SKM-1 treated with dmso at 0.1 percent for 144 hours (cell line): ENCODE data around the gene CD52.

Experiments used
- DNase-seq: peaks from one replicate; lab custom pipeline; 2025; ENCODE audit not compliant: unreplicated experiment; lab: John Stamatoyannopoulos, UW

CD52 gene

GRCh38 chr1:26352338-26352679, 34.6 kb downstream of the CD52 start:
- no peak for DNase-seq

- no peak for DNase-seq
Measured at GRCh38 chr1:26353210-26353859, 35.6 kb downstream of the CD52 start.

- no peak for DNase-seq
Measured at GRCh38 chr1:26353976-26354820, 36.4 kb downstream of the CD52 start, which contains the start of gene CRYBG2. CRYBG2 (minus strand) TSS chr1:26354130; CDS start chr1:26346657, 7,473 bp downstream.

DNA sequence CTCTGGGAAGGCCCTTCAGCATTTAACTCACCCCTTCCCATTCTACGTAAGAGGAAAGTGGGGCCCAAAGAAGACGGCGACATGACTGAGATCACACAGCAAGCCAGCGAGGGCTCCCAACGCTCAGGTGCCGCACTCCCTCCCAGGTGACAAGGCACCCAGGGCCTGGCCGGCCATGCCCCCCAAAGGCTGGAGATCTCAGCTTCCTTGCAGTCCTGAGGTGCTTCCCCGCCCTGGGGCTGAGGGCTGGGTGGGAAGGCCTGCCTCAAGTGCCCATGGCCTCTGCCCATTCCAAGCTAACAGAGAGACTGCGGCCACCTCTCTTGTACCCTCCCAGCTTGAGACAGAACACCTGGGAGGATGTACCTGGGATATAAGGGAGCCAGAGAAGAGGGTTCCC, 37.2 kb downstream of the CD52 start:
- no peak for DNase-seq

DNA sequence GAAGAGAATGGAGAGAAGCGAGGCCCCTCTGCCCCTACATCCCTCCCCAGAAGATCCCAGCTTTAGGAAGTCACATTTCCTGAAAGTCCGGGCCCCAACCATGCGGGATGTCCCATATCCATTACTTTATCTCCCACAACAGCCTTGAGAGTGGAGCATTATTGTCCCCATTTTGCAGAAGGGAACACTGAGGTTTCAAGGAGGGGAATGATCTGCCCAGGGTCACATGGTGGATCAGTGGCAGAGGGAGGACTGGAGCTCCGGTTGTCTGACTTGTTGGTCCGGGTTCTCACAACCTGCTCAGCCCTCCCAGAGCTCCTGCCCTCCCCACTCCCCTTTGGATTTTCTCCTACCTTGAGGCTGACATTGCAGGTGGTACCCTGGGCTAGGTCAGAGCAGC, 38.3 kb downstream of the CD52 start:
- no peak for DNase-seq

DNA sequence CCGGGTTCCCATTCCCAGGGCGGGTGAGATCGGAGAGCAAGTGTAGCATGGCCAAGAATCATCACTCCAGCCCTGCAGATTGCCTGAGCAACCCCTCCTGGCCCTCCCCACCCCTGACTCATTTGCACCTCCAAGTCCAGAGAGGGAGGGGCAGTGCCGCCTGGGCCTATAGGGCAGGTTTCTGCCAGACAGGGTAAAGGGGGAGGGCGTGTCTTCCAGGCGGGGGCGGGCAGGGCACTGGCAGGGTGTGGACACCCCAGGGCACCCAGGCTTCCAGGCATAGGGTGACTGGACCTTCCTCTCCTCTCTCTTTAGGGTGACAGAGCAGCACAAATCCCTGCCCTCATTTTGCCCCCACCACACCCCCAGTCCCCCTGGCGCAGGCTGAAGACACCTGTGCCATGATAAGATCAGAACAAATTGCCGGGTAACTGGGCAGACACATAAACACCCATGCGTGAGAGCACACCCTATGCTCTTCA, 39.4 kb downstream of the CD52 start:
- DNase-seq: no peak

- DNase-seq: no peak
Measured at GRCh38 chr1:26358411-26359384, 40.9 kb downstream of the CD52 start.

GRCh38 chr1:26359981-26360806, 42.4 kb downstream of the CD52 start:
- DNase-seq: no peak

GRCh38 chr1:26360807-26361604, 43.2 kb downstream of the CD52 start:
- DNase-seq: no peak

GRCh38 chr1:26361605-26362122, 43.9 kb downstream of the CD52 start:
- no peak for DNase-seq

- DNase-seq: no peak
Measured at GRCh38 chr1:26362331-26362730, 44.6 kb downstream of the CD52 start.

GRCh38 chr1:26363549-26364448, 46.0 kb downstream of the CD52 start:
- peak; percentile 81 for DNase-seq

GRCh38 chr1:26364956-26365355, 47.2 kb downstream of the CD52 start:
- no peak for DNase-seq

DNA sequence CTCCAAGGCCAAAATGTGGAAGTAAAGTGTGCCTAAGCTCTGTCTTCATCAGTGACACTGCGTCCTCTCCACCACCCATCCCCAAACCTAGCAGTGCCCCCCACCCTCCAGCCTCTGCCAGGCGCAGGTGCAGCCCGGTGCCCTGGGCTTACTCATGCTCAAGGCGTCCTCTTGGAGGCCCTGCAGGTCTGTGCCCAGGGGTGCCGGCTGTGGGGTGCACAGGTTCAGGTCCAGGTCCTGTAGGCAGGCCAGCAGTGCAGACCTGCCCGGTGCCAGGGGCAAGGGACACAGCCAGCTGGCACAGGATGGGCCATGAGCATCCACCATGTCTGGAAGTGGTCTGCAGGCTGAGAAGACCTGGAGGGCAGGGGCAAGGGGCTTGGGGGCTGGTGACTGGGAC, 49.7 kb downstream of the CD52 start:
- DNase-seq: no peak

- DNase-seq: no peak
Measured at GRCh38 chr1:26368006-26368405, 50.2 kb downstream of the CD52 start.

DNA sequence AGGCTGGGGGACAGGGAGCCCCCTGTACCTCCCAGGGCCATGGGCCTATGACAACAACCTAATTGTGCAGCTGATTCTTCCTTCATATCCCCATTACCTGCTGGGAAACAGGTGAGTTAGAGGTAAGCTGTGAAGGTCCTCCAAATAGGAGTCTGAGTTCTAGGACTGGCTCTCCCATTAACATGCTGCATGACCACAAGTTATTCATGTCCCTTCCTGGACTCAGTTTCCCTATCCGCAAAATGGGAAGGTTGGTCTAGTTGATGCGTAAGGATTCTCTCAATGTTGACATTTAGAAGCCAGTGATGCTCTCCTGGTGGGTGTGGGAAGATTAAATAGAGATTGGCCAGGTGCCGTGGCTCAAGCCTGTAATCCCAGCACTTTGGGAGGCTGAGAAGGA, 50.7 kb downstream of the CD52 start:
- DNase-seq: no peak
